Measurements from ENCODE around the gene LRRC25. TPM values are rescaled to one million over a fixed set of nuclear protein-coding genes. Genes with fewer than 3 reads are reported as not detected.

The LRRC25 gene
- total RNA-seq, 2 donors from 2014 or later, result 4.4 TPM; not detected in 1

GRCh38 chr19:18435842-18436670 lies 38.6 kb upstream of the LRRC25 start:
- intact Hi-C loops (cut with DNase I), result no loop called here
- WGBS, 2 donors, result 84 to 90% methylated on average over 24 to 41 of the region's 46 CpGs

GRCh38 chr19:18435178-18435841 lies 37.9 kb upstream of the LRRC25 start:
- peaks cover 50% of the 10 kb centered on the region for H3K4me1 ChIP-seq
- WGBS, 2 donors, result 87 to 95% methylated on average over 17 to 48 of the region's 49 CpGs

More at GRCh38 chr19:18435842-18436670, 38.6 kb upstream of the LRRC25 start:
- Histone ChIP-seq H3K9me3 (no peaks in the 10 kb centered on the region), H3K27me3 (no peaks in the 10 kb centered on the region), H3K36me3 (replicated peaks in 1 of 2; ENCODE audit: insufficient read depth in 1 of 2, low read depth in 2 of 2) (no peaks in the 10 kb centered on the region), H3K4me1 (peaks cover 57% of the 10 kb centered on the region), H3K27ac (peak overlapping the region in 3 of 4 donors; percentile 84 to 92 (median 90)), H3K4me3 (no peak overlapping the region)
- TF ChIP-seq CTCF (IDR thresholded peaks at IDR 0.05) (no peak), POLR2A (IDR thresholded peaks at IDR 0.05) (no peak)
- ATAC-seq (no peak), DNase-seq (no peak)

GRCh38 chr19:18434411-18435175 lies 37.2 kb upstream of the LRRC25 start:
- Histone ChIP-seq H3K4me1 (peaks cover 46% of the 10 kb centered on the region), H3K36me3 (replicated peaks in 1 of 2; ENCODE audit: insufficient read depth in 1 of 2, low read depth in 2 of 2) (no peaks in the 10 kb centered on the region), H3K27ac (peak overlapping the region in 3 of 4 donors; percentile 45 to 59 (median 53)), H3K9me3 (no peaks in the 10 kb centered on the region), H3K27me3 (no peaks in the 10 kb centered on the region), H3K4me3 (no peak overlapping the region)
- DNase-seq (no peak), ATAC-seq (no peak)
- WGBS, 2 donors, result 80 to 89% methylated on average over 13 to 21 of the region's 21 CpGs
- intact Hi-C loops (cut with DNase I), result no loop called here
- no peak for TF ChIP-seq POLR2A (IDR thresholded peaks at IDR 0.05)
- no peak for TF ChIP-seq CTCF (IDR thresholded peaks at IDR 0.05)

More at GRCh38 chr19:18435178-18435841, 37.9 kb upstream of the LRRC25 start:
- TF ChIP-seq CTCF (IDR thresholded peaks at IDR 0.05) (no peak), POLR2A (IDR thresholded peaks at IDR 0.05) (no peak)
- DNase-seq, result no peak
- intact Hi-C loops (cut with DNase I), result no loop called here
- Histone ChIP-seq H3K4me3 (no peak overlapping the region), H3K27me3 (no peaks in the 10 kb centered on the region), H3K27ac (no peak overlapping the region), H3K36me3 (replicated peaks in 1 of 2; ENCODE audit: insufficient read depth in 1 of 2, low read depth in 2 of 2) (no peaks in the 10 kb centered on the region), H3K9me3 (no peaks in the 10 kb centered on the region)
- no peak for ATAC-seq

GRCh38 chr19:18433735-18434398 lies 36.4 kb upstream of the LRRC25 start:
- Histone ChIP-seq H3K27me3 (no peaks in the 10 kb centered on the region), H3K9me3 (no peaks in the 10 kb centered on the region), H3K27ac (peak overlapping the region in 3 of 4 donors; percentile 45 to 59 (median 53)), H3K4me3 (no peak overlapping the region), H3K4me1 (peaks cover 45% of the 10 kb centered on the region), H3K36me3 (replicated peaks in 1 of 2; ENCODE audit: insufficient read depth in 1 of 2, low read depth in 2 of 2) (no peaks in the 10 kb centered on the region)
- DNase-seq (no peak), ATAC-seq (no peak)
- 18 to 28% methylated on average over 17 to 59 of the region's 60 CpGs for WGBS, 2 donors
- TF ChIP-seq POLR2A (IDR thresholded peaks at IDR 0.05), result no peak
- TF ChIP-seq CTCF (IDR thresholded peaks at IDR 0.05), result no peak
- intact Hi-C loops (cut with DNase I), result no loop called here

Data from body of pancreas (tissue), 4 donors.